Spleen (tissue), 11 donors: ENCODE measurements around the gene KSR2. TPM values are rescaled to one million over a fixed set of nuclear protein-coding genes. Genes with fewer than 3 reads are reported as not detected.

Experiments
- DNase-seq: peaks from one replicate; pipeline ENCODE4 v3.0.0-alpha.2; 2020
- H3K27ac ChIP-seq, 8 donors: fragments of 200-600 bp; sonication (generic) in 7 of 8; 1 replicate in 4 of 8; 2 replicates in 4 of 8; pipeline versions ENCODE4 v1.5.0 to v1.8.0; 2016 to 2021; ENCODE audit warnings: inconsistent platforms in 4 of 8, mild to moderate bottlenecking in 4 of 8, moderate library complexity in 1 of 8
- H3K27me3 ChIP-seq, 7 donors: fragments of 200-600 bp; sonication (generic) in 6 of 7; replicated peaks in 1 of 7; 1 replicate in 4 of 7; 2 replicates in 3 of 7; pipeline versions ENCODE4 v1.5.0 to v1.8.0; 2016 to 2021; ENCODE audit warnings: inconsistent platforms in 3 of 7, mild to moderate bottlenecking in 1 of 7
- H3K36me3 ChIP-seq, 6 donors: fragments of 200-600 bp; sonication (generic) in 5 of 6; 1 replicate in 4 of 6; 2 replicates in 2 of 6; pipeline versions ENCODE4 v1.5.0 to v1.8.0; 2016 to 2021; ENCODE audit warnings: inconsistent platforms in 2 of 6
- H3K4me1 ChIP-seq, 6 donors: fragments of 200-600 bp; sonication (generic) in 5 of 6; 1 replicate in 3 of 6; 2 replicates in 3 of 6; pipeline versions ENCODE4 v1.5.0 to v1.8.0; 2016 to 2021; ENCODE audit warnings: inconsistent platforms in 3 of 6
- H3K4me3 ChIP-seq, 8 donors: fragments of 200-600 bp; sonication (generic) in 7 of 8; 1 replicate in 4 of 8; 2 replicates in 4 of 8; pipeline versions ENCODE4 v1.5.0 to v1.8.0; 2016 to 2021; ENCODE audit warnings: inconsistent platforms in 4 of 8, mild to moderate bottlenecking in 4 of 8, moderate library complexity in 2 of 8
- H3K9me3 ChIP-seq, 8 donors: fragments of 200-600 bp; sonication (generic) in 7 of 8; 1 replicate in 4 of 8; 2 replicates in 4 of 8; pipeline versions ENCODE4 v1.5.0 to v1.8.0; 2016 to 2021; ENCODE audit warnings: inconsistent platforms in 4 of 8
- CTCF ChIP-seq, 11 experiments: fragments of 200-600 bp in 7 of 11; fragments of 450-650 bp in 4 of 11; sonication (generic) in 4 of 11; IDR thresholded peaks in 8 of 11; conservative IDR thresholded peaks in 3 of 11; 1 replicate in 7 of 11; 2 replicates in 4 of 11; pipeline versions ENCODE4 v1.4.0 to v1.8.0; 2016 to 2021; ENCODE audit warnings: antibody characterized with exemption in 11 of 11, inconsistent platforms in 4 of 11, mild to moderate bottlenecking in 1 of 11
- POLR2A ChIP-seq, 3 donors: fragments of 450-650 bp; IDR thresholded peaks; one replicate each; pipeline ENCODE4 v1.5.1; 2017; ENCODE audit warnings: antibody characterized with exemption in 3 of 3, mild to moderate bottlenecking in 1 of 3
- POLR2AphosphoS5 ChIP-seq, 3 donors: sonication (generic); formaldehyde crosslinking; IDR thresholded peaks; one replicate each; pipeline ENCODE4 v1.5.1; 2017; ENCODE audit warnings: antibody characterized with exemption in 3 of 3
- whole genome bisulfite sequencing, 5 donors: extraction: QIAGEN DNeasy Blood & Tissue Kit in 3 of 5; methylation state at CpG; one replicate each; pipeline versions ENCODE4 v1.1.5 to v1.1.7; 2013 to 2018; 5-methylcytosine and 5-hydroxymethylcytosine counted together
- intact Hi-C: fragments of 100-400 bp; cut with DNase I; formaldehyde crosslinking; loops from one replicate; pipeline ENCODE4 v1.15.0; 2023; ENCODE audit warnings: low total_unique reads
- polyA plus RNA-seq, 3 donors: library from polyadenylated mRNA; stranded (reverse); fragments of 200-250 nt; gene quantifications; one replicate each; pipeline ENCODE4 v1.2.1, GENCODE V29; 2013
- total RNA-seq, 7 donors: library from RNA; depleted of rRNA in 3 of 7; stranded (reverse); fragments of >200 nt in 3 of 7; fragmentation: NEBNext Ultra II Directional in 4 of 7; extraction: Animal tissue kit (Norgen Biotek cat#: 25700) in 4 of 7; gene quantifications; one replicate each; pipeline versions ENCODE4 v1.1.0 to v1.2.1, GENCODE V29; 2016 to 2021
- donor health status: healthy with polysubstance abuse.
- donor health status: DM: no; HTN: no; CAD: no; lungs with moderate emphysema.
- donor health status: DM: no; HTN: no; CAD: no.
- donor health status: Bipolar disorder and iron deficiency.
- donor health status: healthy.
- donor health status: DM: no; HTN: no; CAD: no.
- donor health status: DM: yes; HTN: yes; CAD: no.

The KSR2 gene
- total and polyA plus RNA-seq, 10 donors: under 0.01 to 0.09 (median 0.02) TPM; not detected in 4

DNA sequence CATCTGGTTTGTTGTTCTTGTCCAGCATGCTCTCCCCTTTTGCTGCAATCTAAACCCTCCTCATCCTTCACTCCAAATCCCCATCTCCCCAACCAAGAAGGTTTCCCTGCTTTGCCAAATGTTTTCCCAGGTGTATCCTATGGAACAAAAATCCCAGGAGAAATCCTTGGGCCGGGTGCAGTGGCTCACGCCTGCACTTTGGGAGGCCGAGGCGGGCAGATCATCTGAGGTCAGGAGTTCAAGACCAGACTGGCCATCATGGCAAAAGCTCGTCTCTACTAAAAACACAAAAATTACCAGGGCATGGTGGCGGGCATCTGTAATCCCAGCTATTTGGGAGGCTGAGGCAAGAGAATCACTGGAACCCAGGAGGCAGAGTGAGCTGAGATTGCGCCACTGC, 5.0 kb downstream of the KSR2 start:
- no peak for DNase-seq
- H3K4me3 ChIP-seq: no peak overlapping the region
- WGBS, 5 donors: 82 to 92% (median 86%) methylated on average over 7 of the region's 7 CpGs
- peaks cover 0 to 7% (median 4%) of the 10 kb centered on the region in 6 donors for H3K4me1 ChIP-seq
- no peak for TF ChIP-seq POLR2A (IDR thresholded peaks at IDR 0.05)
- TF ChIP-seq CTCF (IDR thresholded peaks at IDR 0.05 in 8 of 11, conservative IDR thresholded peaks at IDR 0.05 in 3 of 11): no peak
- H3K27me3 ChIP-seq: peaks cover 0 to 64% (median 25%) of the 10 kb centered on the region in 7 donors
- H3K9me3 ChIP-seq: peaks cover 0 to 3% (median 0%) of the 10 kb centered on the region in 8 donors
- no peaks in the 10 kb centered on the region for H3K36me3 ChIP-seq
- intact Hi-C loops: no loop called here
- no peak overlapping the region for H3K27ac ChIP-seq

DNA sequence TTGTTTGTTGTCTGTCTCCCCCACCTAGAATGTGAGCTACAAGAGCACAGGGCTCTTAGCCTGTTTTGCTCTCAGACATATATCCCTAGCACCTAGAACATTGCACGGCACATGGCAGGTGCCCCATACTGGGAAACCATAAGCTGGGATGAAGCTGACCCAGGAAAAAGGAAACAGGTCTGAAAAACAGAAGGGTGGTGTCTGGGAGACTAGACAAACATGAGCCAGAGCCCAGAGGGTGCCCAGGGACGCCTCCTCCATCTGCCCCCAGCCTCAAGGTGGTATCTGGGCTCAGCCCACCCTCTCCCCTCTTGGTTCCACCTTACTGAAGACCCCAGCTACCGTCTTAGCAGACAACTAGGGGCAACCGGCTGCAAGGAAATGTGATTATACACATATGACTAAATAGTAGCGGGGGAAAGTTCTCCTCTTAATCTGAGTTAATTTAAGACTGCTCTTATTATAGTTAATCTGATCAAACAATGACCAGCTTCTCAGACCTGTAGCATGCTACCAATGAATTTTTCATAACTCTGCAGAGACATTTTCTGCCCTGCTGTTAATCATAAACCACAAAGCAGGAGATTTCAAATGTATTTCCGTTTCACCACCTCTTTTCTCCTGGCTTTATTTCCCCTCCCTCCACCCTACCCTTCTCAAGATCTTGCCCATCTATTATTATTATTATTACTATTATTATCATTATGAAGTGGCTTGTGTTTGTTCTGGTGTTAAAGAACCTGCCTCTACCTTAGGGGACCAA, 31.9 kb downstream of the KSR2 start:
- WGBS, 5 donors: 63 to 79% (median 67%) methylated on average over 6 of the region's 6 CpGs
- Histone ChIP-seq H3K4me3 (no peak overlapping the region), H3K27ac (no peak overlapping the region), H3K9me3 (peaks cover 0 to 5% (median 1%) of the 10 kb centered on the region in 8 donors), H3K36me3 (no peaks in the 10 kb centered on the region), H3K4me1 (no peaks in the 10 kb centered on the region), H3K27me3 (peaks cover 0 to 16% (median 0%) of the 10 kb centered on the region in 7 donors)
- intact Hi-C loops: no loop called here
- no peak for DNase-seq
- TF ChIP-seq CTCF (IDR thresholded peaks at IDR 0.05 in 8 of 11, conservative IDR thresholded peaks at IDR 0.05 in 3 of 11): no peak
- TF ChIP-seq POLR2A (IDR thresholded peaks at IDR 0.05): no peak
- no peak for TF ChIP-seq POLR2AphosphoS5 (IDR thresholded peaks at IDR 0.05)

GRCh38 chr12:117933545-117933944, 35.2 kb downstream of the KSR2 start:
- intact Hi-C loops: no loop called here
- no peaks in the 10 kb centered on the region for H3K4me1 ChIP-seq
- no peak for TF ChIP-seq POLR2AphosphoS5 (IDR thresholded peaks at IDR 0.05)
- no peak for TF ChIP-seq POLR2A (IDR thresholded peaks at IDR 0.05)
- no peak for TF ChIP-seq CTCF (IDR thresholded peaks at IDR 0.05 in 8 of 11, conservative IDR thresholded peaks at IDR 0.05 in 3 of 11)
- peaks cover 0 to 15% (median 6%) of the 10 kb centered on the region in 8 donors for H3K9me3 ChIP-seq
- H3K27me3 ChIP-seq: peaks cover 0 to 4% (median 0%) of the 10 kb centered on the region in 7 donors
- WGBS, 5 donors: 89 to 97% (median 91%) methylated on average over 5 of the region's 5 CpGs
- H3K4me3 ChIP-seq: no peak overlapping the region
- H3K36me3 ChIP-seq: no peaks in the 10 kb centered on the region
- no peak overlapping the region for H3K27ac ChIP-seq
- DNase-seq: no peak

GRCh38 chr12:117926391-117926899, 42.3 kb downstream of the KSR2 start:
- 62 to 74% (median 69%) methylated on average over 4 of the region's 4 CpGs for WGBS, 5 donors

More at GRCh38 chr12:117926391-117926899, 42.3 kb downstream of the KSR2 start:
- H3K4me1 ChIP-seq: no peaks in the 10 kb centered on the region
- no peak overlapping the region for H3K4me3 ChIP-seq
- H3K27ac ChIP-seq: no peak overlapping the region
- intact Hi-C loops: no loop called here
- no peaks in the 10 kb centered on the region for H3K36me3 ChIP-seq
- no peak for TF ChIP-seq POLR2A (IDR thresholded peaks at IDR 0.05)
- no peak for TF ChIP-seq CTCF (IDR thresholded peaks at IDR 0.05 in 8 of 11, conservative IDR thresholded peaks at IDR 0.05 in 3 of 11)
- no peak for TF ChIP-seq POLR2AphosphoS5 (IDR thresholded peaks at IDR 0.05)
- no peaks in the 10 kb centered on the region for H3K27me3 ChIP-seq
- no peak for DNase-seq
- H3K9me3 ChIP-seq: peaks cover 0 to 7% (median 2%) of the 10 kb centered on the region in 8 donors
